Breast epithelium (tissue), 4 donors: Measurements from ENCODE around the gene RSL24D1. TPM values are rescaled to one million over a fixed set of nuclear protein-coding genes. Genes with fewer than 3 reads are reported as not detected.

ENCODE experiments used
- DNase-seq, 2 donors: peaks; one replicate each; pipeline ENCODE4 v3.0.0-alpha.2; 2019; ENCODE audit warnings: low spot score in 2 of 2
- H3K27ac ChIP-seq, 2 donors: fragments of 200-600 bp; sonication (generic) in 1 of 2; one replicate each; pipeline ENCODE4 v1.5.1; 2016 to 2019; ENCODE audit warnings: mild to moderate bottlenecking in 1 of 2
- H3K27me3 ChIP-seq, 2 donors: fragments of 200-600 bp; sonication (generic) in 1 of 2; one replicate each; pipeline versions ENCODE4 v1.5.1 to v1.6.0; 2017 to 2019; ENCODE audit warnings: control low read depth in 1 of 2, mild to moderate bottlenecking in 1 of 2
- H3K36me3 ChIP-seq: fragments of 200-600 bp; one replicate; pipeline ENCODE4 v1.5.1; 2019
- H3K4me1 ChIP-seq, 2 donors: fragments of 200-600 bp; sonication (generic); one replicate each; pipeline ENCODE4 v1.5.1; 2016 to 2019; ENCODE audit warnings: control low read depth in 1 of 2
- H3K4me3 ChIP-seq, 3 donors: fragments of 200-600 bp; sonication (generic); 1 replicate in 2 of 3; 2 replicates in 1 of 3; pipeline ENCODE4 v1.5.1; 2016 to 2019; ENCODE audit warnings: mild to moderate bottlenecking in 3 of 3, moderate library complexity in 2 of 3
- H3K9me3 ChIP-seq, 2 donors: fragments of 200-600 bp; sonication (generic) in 1 of 2; one replicate each; pipeline ENCODE4 v1.5.1; 2016 to 2019; ENCODE audit warnings: control low read depth in 1 of 2
- CTCF ChIP-seq, 3 donors: fragments of 450-650 bp; IDR thresholded peaks; one replicate each; pipeline ENCODE4 v1.5.1; 2016 to 2017; ENCODE audit warnings: antibody characterized with exemption in 3 of 3, mild to moderate bottlenecking in 3 of 3, moderate library complexity in 3 of 3
- POLR2A ChIP-seq: fragments of 450-650 bp; IDR thresholded peaks from one replicate; pipeline ENCODE4 v1.6.1; 2016; ENCODE audit warnings: antibody characterized with exemption, mild to moderate bottlenecking, moderate library complexity
- POLR2AphosphoS5 ChIP-seq, 3 donors: sonication (generic); formaldehyde crosslinking; IDR thresholded peaks; one replicate each; pipeline ENCODE4 v1.6.1; 2017; ENCODE audit warnings: antibody characterized with exemption in 3 of 3
- intact Hi-C: fragments of 100-400 bp; cut with DNase I; formaldehyde crosslinking; loops from one replicate; pipeline ENCODE4 v1.15.1; 2023; ENCODE audit warnings: low total_unique reads
- total RNA-seq, 3 donors: library from RNA; depleted of rRNA; stranded (reverse); fragments of >200 nt; gene quantifications; one replicate each; pipeline ENCODE4 v1.1.0, GENCODE V29; 2016

Gene RSL24D1
- total RNA-seq, 3 donors from 2014 or later: 66.4 to 97.9 (median 92.4) TPM

GRCh38 chr15:55240125-55240760 lies 43.5 kb upstream of the RSL24D1 start:
- intact Hi-C loops: loop anchor here (5.0 kb wide), 1 partner anchor 113 kb away; no protein-coding TSS in a partner anchor

GRCh38 chr15:55239440-55240124 lies 42.8 kb upstream of the RSL24D1 start:
- no peaks in the 10 kb centered on the region for H3K36me3 ChIP-seq
- H3K27me3 ChIP-seq: no peaks in the 10 kb centered on the region
- H3K9me3 ChIP-seq: no peaks in the 10 kb centered on the region
- intact Hi-C loops: loop anchor here (5.0 kb wide), 1 partner anchor 112 kb away; no protein-coding TSS in a partner anchor
- H3K4me1 ChIP-seq: no peaks in the 10 kb centered on the region
- DNase-seq: no peak
- no peak overlapping the region for H3K4me3 ChIP-seq
- H3K27ac ChIP-seq: no peak overlapping the region
- TF ChIP-seq POLR2A: no peak
- TF ChIP-seq POLR2AphosphoS5 (IDR thresholded peaks at IDR 0.05): no peak
- TF ChIP-seq CTCF (IDR thresholded peaks at IDR 0.05): no peak

More at GRCh38 chr15:55240125-55240760, 43.5 kb upstream of the RSL24D1 start:
- Histone ChIP-seq H3K4me3 (no peak overlapping the region), H3K27me3 (no peaks in the 10 kb centered on the region), H3K27ac (no peak overlapping the region), H3K4me1 (no peaks in the 10 kb centered on the region), H3K36me3 (no peaks in the 10 kb centered on the region), H3K9me3 (no peaks in the 10 kb centered on the region)
- DNase-seq: no peak
- TF ChIP-seq POLR2AphosphoS5 (IDR thresholded peaks at IDR 0.05) (no peak), CTCF (IDR thresholded peaks at IDR 0.05) (no peak), POLR2A (no peak)

- Histone ChIP-seq H3K9me3 (no peaks in the 10 kb centered on the region), H3K27me3 (no peaks in the 10 kb centered on the region), H3K36me3 (no peaks in the 10 kb centered on the region), H3K4me3 (no peak overlapping the region), H3K27ac (no peak overlapping the region), H3K4me1 (no peaks in the 10 kb centered on the region)
- intact Hi-C loops: no loop called here
- TF ChIP-seq POLR2A (no peak), CTCF (IDR thresholded peaks at IDR 0.05) (no peak), POLR2AphosphoS5 (IDR thresholded peaks at IDR 0.05) (no peak)
- DNase-seq: no peak
These were observed 42.1 kb upstream of the RSL24D1 start for GRCh38 chr15:55238877-55239276.

GRCh38 chr15:55237219-55238130 lies 40.7 kb upstream of the RSL24D1 start:
- TF ChIP-seq POLR2A: no peak
- TF ChIP-seq POLR2AphosphoS5 (IDR thresholded peaks at IDR 0.05): no peak
- TF ChIP-seq CTCF (IDR thresholded peaks at IDR 0.05): no peak
- no peak for DNase-seq
- no peaks in the 10 kb centered on the region for H3K4me1 ChIP-seq
- no peaks in the 10 kb centered on the region for H3K9me3 ChIP-seq
- H3K4me3 ChIP-seq: no peak overlapping the region
- H3K27me3 ChIP-seq: no peaks in the 10 kb centered on the region
- intact Hi-C loops: no loop called here
- no peaks in the 10 kb centered on the region for H3K36me3 ChIP-seq
- no peak overlapping the region for H3K27ac ChIP-seq
